IPS DF 6.9 (cell line): ENCODE data around the gene FGFR4.

Experiments
- DNase-seq: peaks from one replicate; pipeline ENCODE4 v3.0.0-alpha.2; 2013; ENCODE audit warnings: low read depth, low spot score
- H3K27ac ChIP-seq: one replicate; pipeline ENCODE4 v1.5.1; 2013; ENCODE audit warnings: low read length, control low read depth
- H3K27me3 ChIP-seq: 2 replicates; pipeline ENCODE4 v1.6.1; 2013; ENCODE audit warnings: mild to moderate bottlenecking, low read length; ENCODE audit not compliant: control insufficient read depth, insufficient read depth
- H3K36me3 ChIP-seq: 2 replicates; pipeline ENCODE4 v1.6.1; 2013; ENCODE audit warnings: low read length; ENCODE audit not compliant: control insufficient read depth, insufficient read depth
- H3K4me1 ChIP-seq: 2 replicates; pipeline ENCODE4 v1.6.1; 2013; ENCODE audit warnings: low read length; ENCODE audit not compliant: control insufficient read depth, insufficient read depth
- H3K4me3 ChIP-seq: 2 replicates; pipeline ENCODE4 v1.5.1; 2013; ENCODE audit warnings: mild to moderate bottlenecking, low read length
- H3K9me3 ChIP-seq: 2 replicates; pipeline ENCODE4 v1.6.1; 2013; ENCODE audit warnings: low read length, inconsistent platforms; ENCODE audit not compliant: control insufficient read depth, insufficient read depth
- WGBS: extraction: QIAGEN DNeasy Blood & Tissue Kit; methylation state at CpG from one replicate; pipeline ENCODE4 v1.1.7; 2013; ENCODE audit warnings: mixed read lengths, missing lambda C conversion rate; ENCODE audit not compliant: insufficient read length, insufficient coverage; 5-methylcytosine and 5-hydroxymethylcytosine counted together

The FGFR4 gene

DNA sequence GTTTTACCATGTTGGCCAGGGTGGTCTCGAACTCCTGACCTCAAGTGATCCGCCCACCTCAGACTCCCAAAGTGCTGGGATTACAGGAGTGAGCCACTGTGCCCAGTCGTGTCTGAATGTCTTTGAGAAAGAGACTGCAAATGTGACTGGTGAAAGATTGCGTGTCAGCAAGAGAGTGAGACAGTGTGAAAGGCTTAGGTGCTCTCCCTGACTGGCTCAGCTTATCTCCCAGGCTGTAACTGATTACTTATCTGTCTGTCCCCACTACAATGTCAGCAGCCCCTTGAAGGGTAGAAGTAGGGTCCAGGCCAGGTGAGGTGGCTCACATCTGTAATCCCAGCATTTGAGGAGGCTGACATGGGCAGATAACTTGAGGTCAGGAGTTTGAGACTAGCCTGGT, 3.4 kb upstream of the FGFR4 start:
- DNase-seq: no peak
- H3K27ac ChIP-seq: no peak overlapping the region
- no peaks in the 10 kb centered on the region for H3K9me3 ChIP-seq
- WGBS: no CpG with 5 or more reads among the region's 4 CpGs
- no peaks in the 10 kb centered on the region; the same call in none of the 2 replicates for H3K4me1 ChIP-seq
- no peaks in the 10 kb centered on the region for H3K36me3 ChIP-seq
- no peak overlapping the region for H3K4me3 ChIP-seq
- H3K27me3 ChIP-seq: no peaks in the 10 kb centered on the region

DNA sequence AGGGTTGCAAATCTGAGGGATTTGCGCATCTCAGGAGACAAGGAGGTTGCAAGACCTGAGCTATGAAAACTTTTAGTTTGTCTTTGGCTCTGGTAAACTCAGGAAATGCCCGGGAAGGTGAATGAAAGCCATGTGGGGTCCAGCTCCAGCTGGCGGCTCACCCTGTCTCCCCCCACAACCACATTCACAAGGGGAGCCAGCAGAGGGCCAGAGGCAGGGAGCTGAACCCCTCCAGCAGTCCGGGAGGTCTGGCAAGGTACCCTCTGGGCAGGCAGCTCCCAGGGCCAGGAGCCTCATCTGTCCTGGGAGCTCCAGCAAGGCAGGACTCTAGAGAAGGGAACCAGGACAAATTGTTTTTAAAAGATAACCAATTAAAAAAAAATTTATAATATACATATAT, 2.5 kb upstream of the FGFR4 start:
- Histone ChIP-seq H3K27me3 (no peaks in the 10 kb centered on the region), H3K27ac (no peak overlapping the region), H3K36me3 (no peaks in the 10 kb centered on the region), H3K4me1 (no peaks in the 10 kb centered on the region; the same call in none of the 2 replicates), H3K9me3 (no peaks in the 10 kb centered on the region), H3K4me3 (no peak overlapping the region)
- DNase-seq: no peak
- no CpG with 5 or more reads among the region's 4 CpGs for WGBS

DNA sequence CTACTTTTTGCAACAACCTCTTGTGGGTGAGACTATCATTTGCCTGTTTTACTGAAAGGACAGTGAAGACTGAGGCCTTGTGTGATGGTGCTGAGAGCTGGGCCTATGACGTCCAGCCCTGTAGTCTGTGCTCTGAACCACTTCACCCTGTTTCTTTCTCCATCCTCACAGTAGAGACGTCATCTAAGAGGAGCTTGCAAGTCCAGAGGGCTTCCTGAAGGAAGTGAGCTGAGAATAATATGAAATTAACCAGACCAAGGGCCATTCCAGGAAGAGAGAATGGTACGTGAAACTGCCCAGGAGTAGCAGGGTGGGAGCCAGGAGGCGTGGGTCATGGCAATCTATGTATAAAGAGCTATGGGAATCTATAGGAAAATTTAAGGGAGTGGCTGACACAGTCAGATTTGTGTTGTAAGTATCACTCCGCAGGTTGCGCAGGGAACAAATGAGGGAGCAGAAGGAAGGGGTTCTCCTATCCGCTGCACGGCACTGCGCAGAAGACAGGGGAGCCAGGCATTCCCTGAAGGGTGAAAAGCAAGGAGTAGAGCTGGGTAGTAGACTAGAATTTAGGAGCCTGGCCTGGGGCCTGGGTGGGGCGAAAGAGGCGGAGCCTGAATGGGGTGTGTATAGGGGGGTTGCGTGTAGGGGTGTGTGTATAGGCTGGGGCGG, 596 bp upstream of the FGFR4 start:
- Histone ChIP-seq H3K9me3 (no peaks in the 10 kb centered on the region), H3K27ac (no peak overlapping the region), H3K36me3 (peaks cover 11% of the 10 kb centered on the region), H3K27me3 (no peaks in the 10 kb centered on the region), H3K4me3 (no peak overlapping the region), H3K4me1 (no peaks in the 10 kb centered on the region; the same call in none of the 2 replicates)
- WGBS: no CpG with 5 or more reads among the region's 13 CpGs
- peak; percentile 57 for DNase-seq

DNA sequence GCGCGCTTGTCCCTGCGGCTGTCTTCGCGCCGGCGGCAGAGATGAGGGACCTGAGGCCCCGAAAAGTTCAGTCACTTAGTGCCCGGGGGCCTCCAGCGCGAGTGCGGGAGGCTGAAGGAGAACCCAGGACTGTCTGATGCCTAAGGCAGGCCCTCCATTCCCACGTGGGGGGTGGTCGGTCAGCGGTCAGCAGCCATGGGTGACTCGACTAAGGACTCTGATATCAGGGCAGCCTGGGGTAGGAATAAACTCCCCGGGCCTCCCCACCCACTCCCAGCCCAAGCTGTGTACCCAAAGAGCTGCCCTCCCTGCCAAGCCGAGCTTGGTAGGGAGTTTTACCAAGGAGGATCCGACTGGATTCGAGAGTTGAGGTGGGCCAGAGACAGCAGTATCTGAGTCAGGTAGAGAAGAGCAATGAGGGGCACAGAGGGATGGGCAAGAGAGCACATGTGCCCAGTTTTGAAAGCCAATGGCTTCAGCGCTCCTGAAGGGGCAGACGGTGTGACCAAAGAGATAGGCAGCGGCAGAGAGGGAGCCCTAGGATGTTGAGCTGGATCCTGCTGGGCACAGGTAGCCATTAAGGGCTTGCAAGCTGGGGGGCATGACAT, 787 bp downstream of the FGFR4 start:
- no peak overlapping the region for H3K27ac ChIP-seq
- no peaks in the 10 kb centered on the region; the same call in none of the 2 replicates for H3K4me1 ChIP-seq
- no peaks in the 10 kb centered on the region for H3K9me3 ChIP-seq
- peaks cover 25% of the 10 kb centered on the region for H3K36me3 ChIP-seq
- no peak for DNase-seq
- no peaks in the 10 kb centered on the region for H3K27me3 ChIP-seq
- no CpG with 5 or more reads among the region's 23 CpGs for WGBS
- H3K4me3 ChIP-seq: peak overlapping the region; percentile 84

DNA sequence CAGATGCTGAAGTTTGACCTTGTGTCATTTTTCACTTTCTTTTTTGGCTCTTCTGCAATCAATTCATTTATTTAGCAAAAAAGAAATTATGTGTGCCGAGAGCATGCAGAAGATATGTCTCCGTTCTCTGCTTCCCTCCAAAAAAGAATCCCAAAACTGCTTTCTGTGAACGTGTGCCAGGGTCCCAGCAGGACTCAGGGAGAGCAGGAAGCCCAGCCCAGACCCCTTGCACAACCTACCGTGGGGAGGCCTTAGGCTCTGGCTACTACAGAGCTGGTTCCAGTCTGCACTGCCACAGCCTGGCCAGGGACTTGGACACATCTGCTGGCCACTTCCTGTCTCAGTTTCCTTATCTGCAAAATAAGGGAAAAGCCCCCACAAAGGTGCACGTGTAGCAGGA, 2.4 kb downstream of the FGFR4 start:
- peaks cover 37% of the 10 kb centered on the region for H3K36me3 ChIP-seq
- H3K4me1 ChIP-seq: no peaks in the 10 kb centered on the region; the same call in none of the 2 replicates
- no peak for DNase-seq
- WGBS: no CpG with 5 or more reads among the region's 5 CpGs
- no peaks in the 10 kb centered on the region for H3K9me3 ChIP-seq
- H3K4me3 ChIP-seq: no peak overlapping the region
- no peaks in the 10 kb centered on the region for H3K27me3 ChIP-seq
- no peak overlapping the region for H3K27ac ChIP-seq

DNA sequence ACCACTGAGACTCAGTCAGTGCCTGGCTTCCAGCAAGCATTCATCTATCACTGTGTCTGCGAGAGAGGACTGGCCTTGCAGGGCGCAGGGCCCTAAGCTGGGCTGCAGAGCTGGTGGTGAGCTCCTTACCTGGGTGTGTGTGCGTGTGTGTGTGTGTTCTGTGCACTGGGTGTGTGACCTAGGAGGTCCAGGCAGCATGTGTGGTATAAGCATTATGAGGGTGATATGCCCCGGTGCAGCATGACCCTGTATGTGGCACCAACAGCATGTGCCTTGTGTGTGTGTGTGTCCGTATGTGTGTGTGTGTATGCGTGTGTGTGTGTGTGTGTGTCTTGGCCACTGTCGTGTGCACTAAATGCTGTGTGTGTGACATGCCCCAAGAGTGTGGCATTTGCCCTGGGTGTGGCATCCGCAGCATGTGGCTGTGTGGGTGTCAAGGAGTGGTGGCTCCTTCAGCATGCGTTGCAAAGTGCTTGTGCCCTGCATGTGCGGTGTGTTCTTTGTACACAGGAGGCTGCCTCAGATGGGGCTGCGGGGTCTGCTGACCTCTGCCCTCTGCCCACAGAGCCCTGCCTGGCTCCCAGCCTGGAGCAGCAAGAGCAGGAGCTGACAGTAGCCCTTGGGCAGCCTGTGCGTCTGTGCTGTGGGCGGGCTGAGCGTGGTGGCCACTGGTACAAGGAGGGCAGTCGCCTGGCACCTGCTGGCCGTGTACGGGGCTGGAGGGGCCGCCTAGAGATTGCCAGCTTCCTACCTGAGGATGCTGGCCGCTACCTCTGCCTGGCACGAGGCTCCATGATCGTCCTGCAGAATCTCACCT, 3.3 kb downstream of the FGFR4 start:
- H3K27ac ChIP-seq: no peak overlapping the region
- no peak overlapping the region for H3K4me3 ChIP-seq
- no peaks in the 10 kb centered on the region for H3K27me3 ChIP-seq
- no CpG with 5 or more reads among the region's 21 CpGs for WGBS
- peaks cover 40% of the 10 kb centered on the region for H3K36me3 ChIP-seq
- H3K4me1 ChIP-seq: no peaks in the 10 kb centered on the region; the same call in none of the 2 replicates
- H3K9me3 ChIP-seq: no peaks in the 10 kb centered on the region
- no peak for DNase-seq

DNA sequence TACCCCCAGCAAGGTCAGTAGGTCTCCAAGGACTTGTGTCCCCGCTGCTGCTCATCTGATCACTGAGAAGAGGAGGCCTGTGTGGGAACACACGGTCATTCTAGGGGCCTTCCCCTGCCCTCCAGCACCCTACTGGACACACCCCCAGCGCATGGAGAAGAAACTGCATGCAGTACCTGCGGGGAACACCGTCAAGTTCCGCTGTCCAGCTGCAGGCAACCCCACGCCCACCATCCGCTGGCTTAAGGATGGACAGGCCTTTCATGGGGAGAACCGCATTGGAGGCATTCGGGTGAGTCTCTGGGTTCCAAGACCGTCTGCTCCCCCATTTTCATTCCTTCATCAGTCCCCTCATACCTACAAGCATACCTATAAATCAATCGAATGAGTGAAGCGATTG, 4.1 kb downstream of the FGFR4 start:
- Histone ChIP-seq H3K4me1 (no peaks in the 10 kb centered on the region; the same call in none of the 2 replicates), H3K36me3 (peaks cover 45% of the 10 kb centered on the region), H3K9me3 (no peaks in the 10 kb centered on the region), H3K27me3 (no peaks in the 10 kb centered on the region), H3K4me3 (no peak overlapping the region), H3K27ac (no peak overlapping the region)
- no CpG with 5 or more reads among the region's 13 CpGs for WGBS
- DNase-seq: no peak

DNA sequence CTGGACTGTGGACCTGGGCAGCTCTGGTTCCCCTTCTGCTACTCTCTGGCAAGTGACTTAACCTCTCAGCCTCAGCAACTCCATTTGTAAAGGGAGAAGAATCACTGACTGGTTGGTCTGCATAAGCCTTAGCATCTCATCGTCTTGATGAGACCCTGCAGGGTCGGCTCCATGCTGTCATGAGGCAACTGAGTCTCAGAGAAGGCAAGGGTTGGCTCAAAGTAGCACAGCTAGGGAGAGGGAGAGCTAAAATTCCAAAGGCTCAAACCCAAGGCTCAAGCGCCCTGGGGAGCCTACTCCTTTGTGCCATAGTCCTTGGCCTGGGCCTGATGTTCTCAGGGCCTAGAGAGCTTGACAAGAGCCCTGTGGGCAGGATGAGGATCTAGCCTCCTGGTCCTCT, 4.5 kb downstream of the FGFR4 start:
- H3K36me3 ChIP-seq: peaks cover 45% of the 10 kb centered on the region
- H3K4me1 ChIP-seq: no peaks in the 10 kb centered on the region; the same call in none of the 2 replicates
- H3K4me3 ChIP-seq: no peak overlapping the region
- no CpG with 5 or more reads among the region's 3 CpGs for WGBS
- H3K27ac ChIP-seq: no peak overlapping the region
- H3K9me3 ChIP-seq: no peaks in the 10 kb centered on the region
- no peak for DNase-seq
- H3K27me3 ChIP-seq: no peaks in the 10 kb centered on the region

DNA sequence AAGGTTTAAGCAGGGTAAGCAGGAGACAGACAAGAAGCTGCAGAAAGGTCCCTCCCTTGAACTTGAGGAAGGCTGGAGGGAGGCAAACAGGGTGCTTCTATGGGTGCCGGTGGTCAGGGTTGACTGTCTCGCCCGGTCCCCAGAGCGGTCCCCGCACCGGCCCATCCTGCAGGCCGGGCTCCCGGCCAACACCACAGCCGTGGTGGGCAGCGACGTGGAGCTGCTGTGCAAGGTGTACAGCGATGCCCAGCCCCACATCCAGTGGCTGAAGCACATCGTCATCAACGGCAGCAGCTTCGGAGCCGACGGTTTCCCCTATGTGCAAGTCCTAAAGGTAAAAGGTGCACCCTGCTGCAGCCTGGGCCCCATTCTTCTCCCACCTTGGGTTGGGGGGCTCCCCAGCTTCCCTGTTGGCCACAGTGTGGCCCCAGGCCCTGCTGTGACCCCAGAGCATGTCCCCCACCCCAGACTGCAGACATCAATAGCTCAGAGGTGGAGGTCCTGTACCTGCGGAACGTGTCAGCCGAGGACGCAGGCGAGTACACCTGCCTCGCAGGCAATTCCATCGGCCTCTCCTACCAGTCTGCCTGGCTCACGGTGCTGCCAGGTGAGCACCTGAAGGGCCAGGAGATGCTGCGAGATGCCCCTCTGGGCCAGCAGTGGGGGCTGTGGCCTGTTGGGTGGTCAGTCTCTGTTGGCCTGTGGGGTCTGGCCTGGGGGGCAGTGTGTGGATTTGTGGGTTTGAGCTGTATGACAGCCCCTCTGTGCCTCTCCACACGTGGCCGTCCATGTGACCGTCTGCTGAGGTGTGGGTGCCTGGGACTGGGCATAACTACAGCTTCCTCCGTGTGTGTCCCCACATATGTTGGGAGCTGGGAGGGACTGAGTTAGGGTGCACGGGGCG, 5.7 kb downstream of the FGFR4 start:
- Histone ChIP-seq H3K4me1 (no peaks in the 10 kb centered on the region; the same call in 1 of the 2 replicates), H3K27me3 (no peaks in the 10 kb centered on the region), H3K36me3 (peaks cover 49% of the 10 kb centered on the region), H3K27ac (no peak overlapping the region), H3K4me3 (no peak overlapping the region), H3K9me3 (no peaks in the 10 kb centered on the region)
- no peak for DNase-seq
- no CpG with 5 or more reads among the region's 32 CpGs for WGBS
